Measurements from ENCODE around the gene RBFOX2.

GRCh38 chr22:35846804-35847203 lies 181.8 kb downstream of the RBFOX2 start:
- no peak for TF ChIP-seq CTCF (IDR thresholded peaks at IDR 0.05; ENCODE audit: low read length)
- TF ChIP-seq EZH2 (IDR thresholded peaks at IDR 0.05; ENCODE audit: borderline replicate concordance, low read length): no peak

Data from OCI-LY1 (cell line).